Endothelial cell of umbilical vein (primary cell): Measurements from ENCODE around the gene NFKBIE.

ENCODE experiments used
- EZH2 ChIP-seq: IDR thresholded peaks from 2 replicates; pipeline ENCODE4 v1.6.1; 2012; ENCODE audit warnings: borderline replicate concordance, low read depth, mild to moderate bottlenecking, moderate library complexity, low read length, inconsistent platforms; ENCODE audit not compliant: severe bottlenecking
- GATA2 ChIP-seq: IDR thresholded peaks from 2 replicates; pipeline ENCODE4 v1.7.0; 2011; ENCODE audit warnings: low read depth, mild to moderate bottlenecking, moderate library complexity, mixed read lengths, low read length; ENCODE audit not compliant: insufficient read length, insufficient read depth
- POLR2A ChIP-seq: IDR thresholded peaks from 2 replicates; pipeline ENCODE4 v1.6.1; 2012; ENCODE audit warnings: low read depth, mild to moderate bottlenecking, control low read depth, low read length
- POLR2AphosphoS5 ChIP-seq: IDR thresholded peaks from 2 replicates; pipeline ENCODE4 v1.6.1; 2012; ENCODE audit warnings: low read depth, mild to moderate bottlenecking, control low read depth, low read length, moderate library complexity; ENCODE audit not compliant: insufficient read depth
- TF ChIP-seq, protein P1 (sequence below), 2 donors: IDR thresholded peaks; 1 replicate in 1 of 2; 2 replicates in 1 of 2; pipeline ENCODE4 v1.5.1; 2011; ENCODE audit warnings: low read length in 2 of 2, mild to moderate bottlenecking in 2 of 2, moderate library complexity in 2 of 2, control low read depth in 1 of 2, inconsistent platforms in 1 of 2, low read depth in 1 of 2; ENCODE audit not compliant: insufficient read depth in 1 of 2; ENCODE audit errors: extremely low read depth in 1 of 2

DNA sequence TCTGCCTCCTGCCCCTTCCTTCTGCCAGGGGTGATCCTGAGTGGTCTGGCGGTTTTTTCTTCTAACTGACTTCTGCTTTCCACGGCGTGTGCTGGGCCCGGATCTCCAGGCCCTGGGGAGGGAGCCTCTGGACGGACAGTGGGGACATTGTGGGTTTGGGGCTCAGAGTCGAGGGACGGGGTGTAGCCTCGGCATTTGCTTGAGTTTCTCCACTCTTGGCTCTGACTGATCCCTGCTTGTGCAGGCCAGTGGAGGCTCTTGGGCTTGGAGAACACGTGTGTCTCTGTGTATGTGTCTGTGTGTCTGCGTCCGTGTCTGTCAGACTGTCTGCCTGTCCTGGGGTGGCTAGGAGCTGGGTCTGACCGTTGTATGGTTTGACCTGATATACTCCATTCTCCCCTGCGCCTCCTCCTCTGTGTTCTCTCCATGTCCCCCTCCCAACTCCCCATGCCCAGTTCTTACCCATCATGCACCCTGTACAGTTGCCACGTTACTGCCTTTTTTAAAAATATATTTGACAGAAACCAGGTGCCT is 31.7 kb downstream of the NFKBIE start:
- TF ChIP-seq, protein P1, sequence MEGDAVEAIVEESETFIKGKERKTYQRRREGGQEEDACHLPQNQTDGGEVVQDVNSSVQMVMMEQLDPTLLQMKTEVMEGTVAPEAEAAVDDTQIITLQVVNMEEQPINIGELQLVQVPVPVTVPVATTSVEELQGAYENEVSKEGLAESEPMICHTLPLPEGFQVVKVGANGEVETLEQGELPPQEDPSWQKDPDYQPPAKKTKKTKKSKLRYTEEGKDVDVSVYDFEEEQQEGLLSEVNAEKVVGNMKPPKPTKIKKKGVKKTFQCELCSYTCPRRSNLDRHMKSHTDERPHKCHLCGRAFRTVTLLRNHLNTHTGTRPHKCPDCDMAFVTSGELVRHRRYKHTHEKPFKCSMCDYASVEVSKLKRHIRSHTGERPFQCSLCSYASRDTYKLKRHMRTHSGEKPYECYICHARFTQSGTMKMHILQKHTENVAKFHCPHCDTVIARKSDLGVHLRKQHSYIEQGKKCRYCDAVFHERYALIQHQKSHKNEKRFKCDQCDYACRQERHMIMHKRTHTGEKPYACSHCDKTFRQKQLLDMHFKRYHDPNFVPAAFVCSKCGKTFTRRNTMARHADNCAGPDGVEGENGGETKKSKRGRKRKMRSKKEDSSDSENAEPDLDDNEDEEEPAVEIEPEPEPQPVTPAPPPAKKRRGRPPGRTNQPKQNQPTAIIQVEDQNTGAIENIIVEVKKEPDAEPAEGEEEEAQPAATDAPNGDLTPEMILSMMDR (IDR thresholded peaks at IDR 0.05; ENCODE audit: extremely low read depth in 1 of 2, insufficient read depth in 1 of 2, low read depth in 1 of 2, low read length in 2 of 2) = no peak
- no peak for TF ChIP-seq POLR2AphosphoS5
- no peak for TF ChIP-seq POLR2A
- TF ChIP-seq EZH2 = no peak
- TF ChIP-seq GATA2 = no peak
